GM12878 (cell line): Measurements from ENCODE around the gene LRP2BP. TPM values are rescaled to one million over a fixed set of nuclear protein-coding genes. Genes with fewer than 3 reads are reported as not detected.

Source experiments
- ASH2L ChIP-seq: fragments of 300-600, 200-600 bp; sonication (generic); IDR thresholded peaks from 2 replicates; pipeline ENCODE4 v1.6.1; 2017; ENCODE audit warnings: low read depth, mild to moderate bottlenecking, borderline replicate concordance
- ATF7 ChIP-seq: fragments of 450-650 bp; IDR thresholded peaks from 2 replicates; pipeline ENCODE4 v1.6.1; 2016; ENCODE audit warnings: low read depth, mild to moderate bottlenecking
- BCL11A ChIP-seq: IDR thresholded peaks from 2 replicates; pipeline ENCODE4 v1.6.1; 2011; ENCODE audit warnings: low read depth, low read length
- CBX5 ChIP-seq: sonication (generic); IDR thresholded peaks from 2 replicates; pipeline ENCODE4 v1.6.1; 2016; ENCODE audit warnings: low read depth, moderate library complexity, mild to moderate bottlenecking, inconsistent platforms
- E2F8 ChIP-seq: fragments of 450-650 bp; IDR thresholded peaks from 2 replicates; pipeline ENCODE4 v1.6.1; 2018; ENCODE audit warnings: mild to moderate bottlenecking, low read depth, moderate library complexity; ENCODE audit not compliant: partially characterized antibody
- GABPA ChIP-seq: IDR thresholded peaks from 2 replicates; pipeline ENCODE4 v1.6.1; 2014; ENCODE audit warnings: antibody characterized with exemption, low read depth, mild to moderate bottlenecking, inconsistent platforms
- HSF1 ChIP-seq: fragments of 150-350 bp; IDR thresholded peaks from 2 replicates; pipeline ENCODE4 v1.6.1; 2014; ENCODE audit warnings: mild to moderate bottlenecking, low read depth, low read length
- JUNB ChIP-seq: IDR thresholded peaks from 2 replicates; pipeline ENCODE4 v1.6.1; 2016; ENCODE audit warnings: antibody characterized with exemption, mild to moderate bottlenecking
- MEF2A ChIP-seq: IDR thresholded peaks from 2 replicates; pipeline ENCODE4 v1.6.1; 2011; ENCODE audit warnings: low read depth, mild to moderate bottlenecking, low read length, moderate library complexity; ENCODE audit not compliant: insufficient read depth
- MXI1 ChIP-seq: fragments of 150-350 bp; IDR thresholded peaks from 2 replicates; pipeline ENCODE4 v1.6.1; 2011; ENCODE audit warnings: low read depth, mild to moderate bottlenecking, inconsistent platforms, low read length, improper control_type of control experiment
- NKRF ChIP-seq: fragments of 450-650 bp; conservative IDR thresholded peaks from 2 replicates; pipeline ENCODE4 v1.6.1; 2017; ENCODE audit warnings: mild to moderate bottlenecking, moderate library complexity
- PAX8 ChIP-seq: fragments of 450-650 bp; IDR thresholded peaks from 2 replicates; pipeline ENCODE4 v1.6.1; 2017; ENCODE audit warnings: mild to moderate bottlenecking, moderate library complexity
- PBX3 ChIP-seq: IDR thresholded peaks from 2 replicates; pipeline ENCODE4 v1.6.1; 2011; ENCODE audit warnings: mild to moderate bottlenecking, low read depth, low read length, moderate library complexity; ENCODE audit not compliant: insufficient replicate concordance
- RUNX3 ChIP-seq: IDR thresholded peaks from 2 replicates; pipeline ENCODE4 v1.6.1; 2012; ENCODE audit warnings: low read length, inconsistent platforms
- TBL1XR1 ChIP-seq: IDR thresholded peaks from 2 replicates; pipeline ENCODE4 v1.6.1; 2012; ENCODE audit warnings: low read depth, low read length, improper control_type of control experiment
- ZBTB40 ChIP-seq: fragments of 450-650 bp; IDR thresholded peaks from 2 replicates; pipeline ENCODE4 v1.6.1; 2016; ENCODE audit warnings: mild to moderate bottlenecking, moderate library complexity, borderline replicate concordance
- ZNF217 ChIP-seq: fragments of 450-650 bp; IDR thresholded peaks from 2 replicates; pipeline ENCODE4 v1.6.1; 2017; ENCODE audit warnings: antibody characterized with exemption, mild to moderate bottlenecking
- polyA plus RNA-seq, 11 experiments: library from polyadenylated mRNA; depleted of rRNA in 4 of 11; unstranded in 6 of 11; stranded (reverse) in 5 of 11; fragments of >200 nt; fragmentation: Nextera tagmentation in 4 of 11; fragmentation: Illumina TruSeq in 1 of 11; extraction: Ambion mirVana in 4 of 11; extraction: Trizol in 1 of 11; gene quantifications; 1 replicate in 1 of 11; 2 replicates in 10 of 11; pipeline versions ENCODE4 v1.2.1 to v1.2.3, GENCODE V29; 2011 to 2016; ENCODE audit warnings: inconsistent platforms in 2 of 11, missing spikeins in 2 of 11, low read depth in 1 of 11
- total RNA-seq, 4 experiments: library from RNA; depleted of rRNA in 3 of 4; stranded (reverse); fragments of >200 nt in 3 of 4; fragmentation: Illumina TruSeq in 1 of 4; extraction: Trizol in 1 of 4; gene quantifications; 2 replicates each; pipeline versions ENCODE4 v1.2.1 to v1.2.3, GENCODE V29; 2013 to 2021

LRP2BP gene
- total and polyA plus RNA-seq, 10 of the 15 experiments (the other 5 are each of a cell fraction or from before 2014, with no cell fraction given): 0.27 to 5.2 (median 1.0) TPM

- peak; percentile 69; the same call in 1 of the 2 replicates for TF ChIP-seq ZBTB40
- TF ChIP-seq PBX3: no peak
- 0 out of 2 replicates have a peak, but pooled peaks have one; percentile 48 for TF ChIP-seq NKRF
- TF ChIP-seq JUNB: 0 out of 2 replicates have a peak, but pooled peaks have one; percentile 9
- peak; percentile 15; the same call in 1 of the 2 replicates for TF ChIP-seq HSF1
- TF ChIP-seq TBL1XR1: 0 out of 2 replicates have a peak, but pooled peaks have one; percentile 14
- no peak for TF ChIP-seq RUNX3
- no peak for TF ChIP-seq ZNF217
- 0 out of 2 replicates have a peak, but pooled peaks have one; percentile 15 for TF ChIP-seq PAX8
- TF ChIP-seq GABPA: no peak; the same call in 1 of the 2 replicates
- TF ChIP-seq E2F8: no peak
- TF ChIP-seq CBX5: 0 out of 2 replicates have a peak, but pooled peaks have one; percentile 1
- peak; percentile 85; the same call in 1 of the 2 replicates for TF ChIP-seq MXI1
- TF ChIP-seq ASH2L: peak; percentile 19; the same call in 1 of the 2 replicates
- TF ChIP-seq BCL11A: no peak
- TF ChIP-seq MEF2A: 0 out of 2 replicates have a peak, but pooled peaks have one; percentile 14
- TF ChIP-seq ATF7: peak; percentile 92
These were observed at the start of gene LRP2BP (continued) for GRCh38 chr4:185395238-185395955.
